Panc1 (cell line): ENCODE results near the gene PLCH2. TPM values are rescaled to one million over a fixed set of nuclear protein-coding genes. Genes with fewer than 3 reads are reported as not detected.
A peak's percentile ranks its signal among the peaks of the same experiment; 100 is the strongest.

Source experiments
- ATAC-seq: fragments of 200-7000 bp; cut with Tn5 transposase; 2 replicates; pipeline ENCODE4 v1.9.1; 2020; ENCODE audit warnings: mild to moderate bottlenecking, moderate library complexity
- BruUV-seq: library from RNA; stranded (reverse); fragments of 400-500 nt; replicated peaks from 2 replicates; lab custom pipeline; 2021; lab: Mats Ljungman, UMichigan
- CTCF ChIA-PET: fragments of 300-600 bp; sonication (Branson Sonifier 250); formaldehyde crosslinking; loops from one replicate; lab custom pipeline; 2022; ENCODE audit warnings: antibody characterized with exemption; lab: Charles Lee
- POLR2A ChIA-PET: fragments of 300-600 bp; sonication (Branson Sonifier 250); formaldehyde crosslinking; loops from one replicate; lab custom pipeline; 2022; ENCODE audit warnings: antibody characterized with exemption; lab: Charles Lee
- DNase-seq: peaks from one replicate; pipeline ENCODE4 v3.0.0-alpha.2; 2010; ENCODE audit warnings: low read depth, low spot score
- H3K27ac ChIP-seq: 2 replicates; pipeline ENCODE4 v1.5.1; 2011; ENCODE audit warnings: mild to moderate bottlenecking, low read length, inconsistent platforms
- H3K27me3 ChIP-seq: fragments of 200-500 bp; sonication (Bioruptor generic); 2 replicates; pipeline ENCODE4 v1.6.0; 2014; ENCODE audit warnings: low read length, inconsistent platforms; ENCODE audit not compliant: control insufficient read depth, insufficient read depth
- H3K36me3 ChIP-seq: fragments of 200-500 bp; sonication (Bioruptor generic); 2 replicates; pipeline ENCODE4 v1.5.1; 2014; ENCODE audit warnings: inconsistent platforms, mild to moderate bottlenecking, low read length, moderate library complexity; ENCODE audit not compliant: control insufficient read depth, insufficient read depth
- H3K4me1 ChIP-seq: 2 replicates; pipeline ENCODE4 v1.5.1; 2011; ENCODE audit warnings: inconsistent platforms, mild to moderate bottlenecking, low read length, moderate library complexity; ENCODE audit not compliant: control insufficient read depth, insufficient read depth
- H3K4me3 ChIP-seq, 2 experiments: 2 replicates each; pipeline ENCODE4 v1.5.1; 2011 to 2012; ENCODE audit warnings: low read depth in 2 of 2, low read length in 2 of 2, mild to moderate bottlenecking in 2 of 2, inconsistent platforms in 1 of 2, moderate library complexity in 1 of 2
- H3K9me3 ChIP-seq: fragments of 200-500 bp; sonication (Bioruptor generic); 2 replicates; pipeline ENCODE4 v1.5.1; 2014; ENCODE audit warnings: low read depth, mild to moderate bottlenecking, inconsistent platforms, low read length, moderate library complexity; ENCODE audit not compliant: control insufficient read depth, insufficient read depth
- CTCF ChIP-seq: fragments of 450-650 bp; IDR thresholded peaks from 2 replicates; pipeline ENCODE4 v1.5.1; 2017; ENCODE audit warnings: mild to moderate bottlenecking
- POLR2AphosphoS5 ChIP-seq: IDR thresholded peaks from 2 replicates; pipeline ENCODE4 v1.6.1; 2012; ENCODE audit warnings: mild to moderate bottlenecking, low read depth, low read length, moderate library complexity
- REST ChIP-seq, 2 experiments: IDR thresholded peaks; 2 replicates each; pipeline ENCODE4 v1.6.1; 2011 to 2012; ENCODE audit warnings: low read depth in 2 of 2, control low read depth in 1 of 2, low read length in 1 of 2, mild to moderate bottlenecking in 1 of 2, moderate library complexity in 1 of 2; ENCODE audit not compliant: insufficient read depth in 1 of 2
- SIN3A ChIP-seq: IDR thresholded peaks from 2 replicates; pipeline ENCODE4 v1.6.1; 2012; ENCODE audit warnings: low read depth, mild to moderate bottlenecking, low read length, moderate library complexity, borderline replicate concordance; ENCODE audit not compliant: insufficient read depth
- TCF7L2 ChIP-seq: IDR thresholded peaks from 2 replicates; pipeline ENCODE4 v1.6.1; 2011; ENCODE audit warnings: mild to moderate bottlenecking, low read depth, low read length, inconsistent platforms
- in situ Hi-C: cut with HindIII; loops from 2 replicates; pipeline ENCODE4 v1.10.0; 2016; ENCODE audit warnings: low sequenced_read_pairs, low pct_unique_long_range_greater_than_20kb
- intact Hi-C: fragments of 100-400 bp; cut with micrococcal nuclease; formaldehyde crosslinking; loops from one replicate; pipeline ENCODE4 v1.10.0; 2022; ENCODE audit not compliant: unreplicated experiment
- total RNA-seq: library from RNA; stranded (reverse); gene quantifications from one replicate; pipeline ENCODE4 v1.2.1, GENCODE V29; 2021; ENCODE audit not compliant: unreplicated experiment

PLCH2 gene
- total RNA-seq, 1 experiment from 2014 or later, result 41.2 TPM

DNA sequence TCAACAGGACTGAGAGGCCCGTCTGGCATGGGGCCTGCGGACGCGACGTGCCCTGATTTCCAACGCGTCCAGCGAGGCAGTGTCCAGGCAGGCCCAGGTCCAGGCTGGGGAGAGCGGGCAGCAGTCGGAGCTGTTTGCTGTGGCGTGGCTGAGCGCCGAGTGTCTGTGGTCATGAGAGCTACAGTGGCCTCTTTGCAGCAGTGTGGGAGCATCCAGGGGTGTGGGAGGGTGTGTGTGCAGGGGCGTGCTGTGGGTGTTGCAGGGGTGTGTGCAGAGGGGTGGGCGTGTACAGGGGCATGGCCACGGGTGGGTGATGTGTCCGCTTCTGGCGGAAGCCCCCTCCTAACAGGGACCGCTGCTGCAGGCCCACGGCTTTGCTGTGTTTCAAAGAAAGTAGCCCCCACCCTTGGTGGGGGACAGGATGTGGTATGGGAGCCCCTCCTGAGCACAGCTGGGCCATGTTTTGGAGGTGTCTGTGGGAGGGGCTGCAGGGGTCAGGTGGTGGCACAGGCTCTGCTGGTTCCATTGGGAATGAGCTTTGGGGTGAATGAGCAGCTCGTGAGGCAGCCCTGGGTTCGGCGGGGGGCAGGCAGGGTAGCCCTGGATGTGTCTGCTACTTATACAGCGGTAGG is 17.7 kb downstream of the PLCH2 start:
- peak overlapping the region; percentile 48; the same call in 1 of the 2 replicates for H3K27ac ChIP-seq
- TF ChIP-seq SIN3A, result no peak
- ChIA-PET POLR2A (no interaction called here), CTCF (interaction anchor here (0.6 kb wide), 1 partner anchor 14 kb away, joined by 3 read pairs; no protein-coding TSS in a partner anchor)
- in situ Hi-C loops, result no loop called here
- DNase-seq, result no peak
- H3K36me3 ChIP-seq, result no peaks in the 10 kb centered on the region
- ATAC-seq, result peak; percentile 3; the same call in 1 of the 2 replicates
- BruUV-seq, result no TSS peak
- intact Hi-C loops, result loop anchor here (10.0 kb wide), 1 partner anchor 561 kb away; no protein-coding TSS in a partner anchor
- peaks cover 22% of the 10 kb centered on the region for H3K4me1 ChIP-seq
- H3K27me3 ChIP-seq, result no peaks in the 10 kb centered on the region
- no peaks in the 10 kb centered on the region for H3K9me3 ChIP-seq
- no peak overlapping the region for H3K4me3 ChIP-seq

DNA sequence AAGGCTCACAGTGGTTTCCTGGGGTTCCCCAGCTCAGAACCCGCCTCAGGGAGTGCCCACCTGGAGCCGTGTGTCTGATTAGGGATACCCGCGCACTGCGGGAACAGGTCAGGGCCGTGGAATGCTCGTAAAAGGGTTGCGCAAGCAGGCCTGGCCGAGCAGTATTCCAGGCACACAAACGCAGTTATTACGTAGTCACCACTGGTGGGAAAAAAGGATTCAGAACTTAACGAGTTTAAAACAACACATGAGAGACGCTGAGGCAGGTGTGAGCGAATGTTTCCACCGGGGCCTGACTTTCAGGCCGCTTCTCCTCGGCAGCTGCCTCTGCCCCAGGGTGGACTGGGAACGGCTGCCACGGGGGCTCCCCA is 18.2 kb downstream of the PLCH2 start:
- Histone ChIP-seq H3K27ac (peak overlapping the region; percentile 48; the same call in 1 of the 2 replicates), H3K4me1 (peaks cover 22% of the 10 kb centered on the region), H3K9me3 (no peaks in the 10 kb centered on the region), H3K36me3 (no peaks in the 10 kb centered on the region), H3K4me3 (no peak overlapping the region), H3K27me3 (no peaks in the 10 kb centered on the region)
- POLR2A ChIA-PET, result no interaction called here
- no TSS peak for BruUV-seq
- no peak for TF ChIP-seq SIN3A
- no peak for TF ChIP-seq REST (IDR thresholded peaks at IDR 0.05; ENCODE audit: insufficient read depth in 1 of 2, low read depth in 2 of 2, low read length in 1 of 2)
- TF ChIP-seq TCF7L2, result no peak
- no peak for TF ChIP-seq POLR2AphosphoS5
- TF ChIP-seq CTCF, result no peak
- peak; percentile 45 for DNase-seq
- ATAC-seq, result peak; percentile 71
- intact Hi-C loops (loop anchor here (10.0 kb wide), 1 partner anchor 560 kb away; no protein-coding TSS in a partner anchor), in situ Hi-C loops (no loop called here)
- CTCF ChIA-PET, result no interaction called here

DNA sequence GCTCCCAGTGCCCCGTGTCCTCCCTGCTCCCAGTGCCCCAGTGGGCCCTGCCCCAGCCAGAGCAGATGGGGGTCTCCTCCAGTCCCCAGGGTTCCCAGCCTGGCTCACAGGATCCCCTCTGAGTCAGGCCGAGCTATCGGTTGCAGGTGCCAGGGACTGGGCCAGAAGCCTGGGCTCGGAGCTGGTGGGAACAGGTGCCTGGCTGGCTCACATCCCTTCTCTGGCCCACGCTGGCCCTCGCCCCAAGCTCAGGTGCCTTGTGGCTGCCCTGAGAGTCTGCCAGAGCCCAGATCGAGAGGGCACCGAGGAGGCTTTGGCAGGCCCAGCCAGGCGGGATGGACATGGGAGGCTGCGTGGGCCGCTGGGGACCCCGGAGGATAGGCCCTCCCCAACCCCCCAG is 18.9 kb downstream of the PLCH2 start:
- ChIA-PET CTCF (no interaction called here), POLR2A (no interaction called here)
- H3K9me3 ChIP-seq, result no peaks in the 10 kb centered on the region
- intact Hi-C loops (loop anchor here (10.0 kb wide), 1 partner anchor 560 kb away; no protein-coding TSS in a partner anchor), in situ Hi-C loops (no loop called here)
- ATAC-seq (no peak), DNase-seq (no peak)
- H3K36me3 ChIP-seq, result no peaks in the 10 kb centered on the region
- BruUV-seq, result no TSS peak
- H3K4me3 ChIP-seq, result no peak overlapping the region
- TF ChIP-seq CTCF (no peak), SIN3A (no peak), REST (IDR thresholded peaks at IDR 0.05; ENCODE audit: insufficient read depth in 1 of 2, low read depth in 2 of 2, low read length in 1 of 2) (no peak), TCF7L2 (no peak), POLR2AphosphoS5 (no peak)
- no peak overlapping the region for H3K27ac ChIP-seq
- H3K27me3 ChIP-seq, result no peaks in the 10 kb centered on the region
- peaks cover 29% of the 10 kb centered on the region for H3K4me1 ChIP-seq
